GM18907 (cell line): Measurements from ENCODE around the gene ATP4A.

Source experiments
- ATAC-seq: cut with Tn5 transposase; IDR thresholded peaks from one replicate; pipeline ENCODE4 v1.9.1; 2021; ENCODE audit warnings: mild to moderate bottlenecking, moderate library complexity; ENCODE audit not compliant: unreplicated experiment

ATP4A gene

GRCh38 chr19:35566738-35567137 is 3.3 kb upstream of the ATP4A start:
- no peak for ATAC-seq

- no peak for ATAC-seq
These were observed 1.8 kb upstream of the ATP4A start for GRCh38 chr19:35565016-35565856.

GRCh38 chr19:35562776-35563175 is 682 bp downstream of the ATP4A start:
- no peak for ATAC-seq

- no peak for ATAC-seq
These were observed 1.1 kb downstream of the ATP4A start for GRCh38 chr19:35562336-35562735.

- no peak for ATAC-seq
These were observed 2.0 kb downstream of the ATP4A start for GRCh38 chr19:35561436-35561835.

- no peak for ATAC-seq
These were observed 2.8 kb downstream of the ATP4A start for GRCh38 chr19:35560677-35561076.

- no peak for ATAC-seq
These were observed 3.2 kb downstream of the ATP4A start for GRCh38 chr19:35560271-35560670.

GRCh38 chr19:35559781-35560180 is 3.7 kb downstream of the ATP4A start:
- no peak for ATAC-seq

- ATAC-seq, result no peak
These were observed 4.2 kb downstream of the ATP4A start for GRCh38 chr19:35559281-35559659.

GRCh38 chr19:35558400-35559280 is 4.8 kb downstream of the ATP4A start:
- ATAC-seq, result no peak

GRCh38 chr19:35557539-35558399 is 5.7 kb downstream of the ATP4A start:
- no peak for ATAC-seq

GRCh38 chr19:35556846-35557538 is 6.5 kb downstream of the ATP4A start:
- no peak for ATAC-seq

GRCh38 chr19:35556025-35556590 is 7.3 kb downstream of the ATP4A start:
- ATAC-seq, result no peak

- no peak for ATAC-seq
These were observed 8.0 kb downstream of the ATP4A start for GRCh38 chr19:35555301-35556005.

GRCh38 chr19:35554076-35554475 is 9.4 kb downstream of the ATP4A start:
- ATAC-seq, result no peak

GRCh38 chr19:35553385-35554000 is 10.0 kb downstream of the ATP4A start:
- ATAC-seq, result no peak

- ATAC-seq, result no peak
These were observed 10.7 kb downstream of the ATP4A start for GRCh38 chr19:35552534-35553384.
